Glomerular visceral epithelial cell (primary cell): ENCODE measurements around the gene HTR3B.
"Not testable (repeated sequence)": the region's sequence is repeated elsewhere in the genome, so short reads cannot be mapped to it uniquely, and the experiment has no call there.

Source experiments
- DNase-seq: peaks from one replicate; pipeline ENCODE4 v3.0.0-alpha.2; 2016; ENCODE audit errors: extremely low spot score

The HTR3B gene

DNA sequence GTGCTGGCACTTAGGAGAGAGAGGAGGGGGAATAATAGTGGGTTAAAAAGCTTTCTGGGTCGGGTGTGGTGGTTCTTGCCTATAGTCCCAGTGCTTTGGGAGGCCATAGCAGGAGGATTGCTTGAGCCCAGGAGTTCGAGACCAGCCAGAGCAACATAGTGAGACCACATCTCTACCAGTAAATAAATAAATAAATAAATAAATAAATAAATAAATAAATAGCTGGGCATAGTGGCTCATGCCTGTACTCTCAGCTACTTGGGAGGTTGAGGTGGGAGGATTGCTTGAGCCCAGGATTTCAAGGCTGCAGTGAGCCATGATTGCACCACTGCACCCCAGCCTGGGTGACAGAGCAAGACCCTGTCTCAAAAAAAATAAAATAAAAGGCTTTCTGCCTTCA is 41.6 kb downstream of the HTR3B start:
- DNase-seq, result not testable (repeated sequence)

DNA sequence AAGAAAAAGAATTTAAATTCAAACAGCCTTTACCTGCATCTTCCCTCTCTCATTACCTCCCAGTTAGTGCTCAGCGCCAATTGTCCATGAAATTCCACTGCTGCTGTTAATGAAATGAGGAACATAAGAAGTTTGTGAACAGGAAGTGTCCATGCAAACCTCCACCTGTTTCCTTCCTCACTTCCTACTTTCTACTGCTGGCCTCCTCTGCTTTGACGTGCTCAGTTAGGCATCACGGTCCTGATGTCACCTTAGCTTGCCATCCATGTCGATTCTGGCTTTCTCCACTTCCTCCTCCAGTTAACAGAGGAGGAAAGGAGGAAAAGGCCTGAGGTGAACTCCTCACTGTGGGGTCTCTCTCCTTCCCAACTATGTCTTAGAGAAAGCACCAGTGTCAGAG is 43.4 kb downstream of the HTR3B start:
- no peak for DNase-seq

GRCh38 chr11:113949891-113950290 is 45.3 kb downstream of the HTR3B start:
- no peak for DNase-seq

GRCh38 chr11:113951537-113951936 is 46.9 kb downstream of the HTR3B start:
- DNase-seq, result no peak

- no peak for DNase-seq
Observed at GRCh38 chr11:113952070-113952469, 47.5 kb downstream of the HTR3B start.

DNA sequence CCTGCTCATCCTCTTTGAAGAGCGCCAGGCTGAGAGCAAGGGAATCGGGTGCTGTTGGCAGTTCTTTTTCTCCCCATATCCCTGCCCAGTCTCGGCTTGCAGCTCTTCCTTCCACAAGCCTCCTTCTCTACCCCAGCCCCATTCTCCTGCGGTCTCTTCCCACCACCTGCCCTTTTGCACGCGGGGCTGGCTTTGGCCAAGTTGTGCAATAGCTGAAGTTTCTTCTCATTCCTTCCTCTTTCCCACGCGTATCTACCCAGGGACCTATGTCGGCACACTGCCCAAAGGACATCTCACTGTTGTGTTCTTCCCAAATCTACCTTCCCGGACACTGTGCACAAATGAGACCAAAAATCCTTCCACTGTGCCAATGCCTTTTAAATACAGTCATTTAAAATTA is 48.0 kb downstream of the HTR3B start:
- DNase-seq, result no peak

- DNase-seq, result no peak
Observed at GRCh38 chr11:113954235-113954634, 49.6 kb downstream of the HTR3B start.

GRCh38 chr11:113956986-113957385 is 52.4 kb downstream of the HTR3B start:
- no peak for DNase-seq

- no peak for DNase-seq
Observed at GRCh38 chr11:113960702-113961330, 56.2 kb downstream of the HTR3B start.

DNA sequence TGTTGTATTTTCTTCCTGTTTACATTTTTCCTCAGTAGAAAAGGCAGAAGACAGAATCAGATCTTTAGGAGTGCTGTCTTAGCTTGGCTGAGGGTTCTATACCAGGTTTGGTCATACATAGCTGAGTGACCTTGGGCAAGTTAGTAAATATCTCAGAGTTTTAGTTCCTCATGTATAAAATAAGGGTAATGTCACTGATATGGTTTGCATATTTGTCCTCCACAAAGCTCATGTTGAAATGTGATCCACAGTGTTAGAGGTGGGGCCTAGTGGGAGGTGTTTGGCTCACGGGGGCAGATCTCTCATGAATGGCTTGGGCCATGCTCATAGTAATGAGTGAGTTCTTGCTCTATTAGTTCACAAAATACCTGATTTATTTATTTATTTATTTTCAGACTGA is 62.8 kb downstream of the HTR3B start:
- DNase-seq, result no peak

GRCh38 chr11:113971506-113972195 is 67.1 kb downstream of the HTR3B start:
- no peak for DNase-seq

- peak; percentile 22 for DNase-seq
Observed at GRCh38 chr11:113974741-113975470, 70.3 kb downstream of the HTR3B start, which contains the start of gene HTR3A. HTR3A (plus strand) TSS chr11:113975108; CDS start chr11:113975326, 218 bp downstream.

GRCh38 chr11:113977071-113977490 is 72.5 kb downstream of the HTR3B start:
- DNase-seq, result no peak

- DNase-seq, result no peak
Observed at GRCh38 chr11:113977701-113978100, 73.1 kb downstream of the HTR3B start.

DNA sequence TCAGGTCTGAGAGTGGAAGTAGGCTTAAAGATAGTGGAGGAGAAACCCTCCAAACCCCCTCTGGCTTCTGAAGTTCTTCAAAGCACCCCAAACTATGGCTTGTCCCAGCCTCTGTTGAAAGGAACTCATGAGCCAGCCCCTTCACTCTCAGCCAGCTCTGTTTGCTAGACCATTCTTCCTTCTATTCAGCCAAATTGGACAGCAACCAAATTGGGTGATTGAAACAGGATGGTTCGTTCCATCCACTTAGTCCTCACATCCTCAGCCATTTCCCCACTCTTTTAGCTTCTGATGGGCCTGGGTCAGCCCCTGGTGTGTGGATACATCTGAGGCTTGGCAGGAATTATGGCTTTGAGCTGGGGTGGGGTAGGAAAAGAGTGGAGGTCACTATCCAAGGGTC is 74.8 kb downstream of the HTR3B start:
- no peak for DNase-seq

- DNase-seq, result no peak
Observed at GRCh38 chr11:113980785-113981184, 76.2 kb downstream of the HTR3B start.

DNA sequence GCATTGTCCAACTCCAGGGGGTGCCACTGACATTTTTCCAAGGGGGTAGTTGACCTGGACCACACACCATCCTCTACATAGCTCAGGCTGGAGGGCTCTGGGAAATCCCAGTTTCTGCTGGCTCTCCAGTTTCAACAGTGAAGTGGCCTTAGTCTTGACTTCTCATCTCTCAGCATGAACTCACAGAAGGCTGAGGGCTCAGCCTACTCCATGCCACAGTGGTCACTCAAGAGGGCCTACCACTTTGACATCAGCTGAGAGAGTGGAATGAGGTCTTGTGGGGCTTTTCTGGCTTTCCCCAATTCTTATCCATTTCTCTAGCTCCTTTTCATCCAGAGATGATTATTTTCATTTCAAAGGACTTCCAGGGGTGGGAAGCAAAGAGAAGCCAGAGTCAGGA is 77.7 kb downstream of the HTR3B start:
- no peak for DNase-seq

- no peak for DNase-seq
Observed at GRCh38 chr11:113984781-113985180, 80.2 kb downstream of the HTR3B start.

- DNase-seq, result no peak
Observed at GRCh38 chr11:113985906-113986305, 81.3 kb downstream of the HTR3B start.

DNA sequence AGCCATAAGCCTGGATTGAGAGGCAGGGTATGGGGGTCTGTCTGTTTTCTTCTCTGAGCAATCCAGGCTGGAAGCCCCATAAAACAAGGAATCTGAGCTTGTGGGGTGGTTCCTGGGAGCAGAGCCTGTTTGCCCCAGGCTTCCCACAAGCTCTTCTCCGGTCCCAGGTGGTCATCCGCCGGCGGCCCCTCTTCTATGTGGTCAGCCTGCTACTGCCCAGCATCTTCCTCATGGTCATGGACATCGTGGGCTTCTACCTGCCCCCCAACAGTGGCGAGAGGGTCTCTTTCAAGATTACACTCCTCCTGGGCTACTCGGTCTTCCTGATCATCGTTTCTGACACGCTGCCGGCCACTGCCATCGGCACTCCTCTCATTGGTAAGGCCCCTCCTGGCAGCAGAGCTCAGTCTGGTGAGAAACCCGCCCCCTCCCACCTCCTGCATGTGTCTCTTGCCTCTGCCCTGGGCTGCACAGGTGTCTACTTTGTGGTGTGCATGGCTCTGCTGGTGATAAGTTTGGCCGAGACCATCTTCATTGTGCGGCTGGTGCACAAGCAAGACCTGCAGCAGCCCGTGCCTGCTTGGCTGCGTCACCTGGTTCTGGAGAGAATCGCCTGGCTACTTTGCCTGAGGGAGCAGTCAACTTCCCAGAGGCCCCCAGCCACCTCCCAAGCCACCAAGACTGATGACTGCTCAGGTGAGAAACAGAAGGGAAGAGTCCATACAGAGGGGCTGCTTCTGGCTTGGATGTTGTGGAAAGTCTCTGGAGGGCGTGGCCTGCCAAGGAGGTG is 82.0 kb downstream of the HTR3B start:
- no peak for DNase-seq

DNA sequence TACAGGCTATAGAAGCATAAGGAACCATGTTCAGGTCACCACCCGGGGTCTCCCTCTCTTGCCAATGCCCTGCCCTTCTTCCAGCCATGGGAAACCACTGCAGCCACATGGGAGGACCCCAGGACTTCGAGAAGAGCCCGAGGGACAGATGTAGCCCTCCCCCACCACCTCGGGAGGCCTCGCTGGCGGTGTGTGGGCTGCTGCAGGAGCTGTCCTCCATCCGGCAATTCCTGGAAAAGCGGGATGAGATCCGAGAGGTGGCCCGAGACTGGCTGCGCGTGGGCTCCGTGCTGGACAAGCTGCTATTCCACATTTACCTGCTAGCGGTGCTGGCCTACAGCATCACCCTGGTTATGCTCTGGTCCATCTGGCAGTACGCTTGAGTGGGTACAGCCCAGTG is 84.8 kb downstream of the HTR3B start:
- DNase-seq, result no peak

DNA sequence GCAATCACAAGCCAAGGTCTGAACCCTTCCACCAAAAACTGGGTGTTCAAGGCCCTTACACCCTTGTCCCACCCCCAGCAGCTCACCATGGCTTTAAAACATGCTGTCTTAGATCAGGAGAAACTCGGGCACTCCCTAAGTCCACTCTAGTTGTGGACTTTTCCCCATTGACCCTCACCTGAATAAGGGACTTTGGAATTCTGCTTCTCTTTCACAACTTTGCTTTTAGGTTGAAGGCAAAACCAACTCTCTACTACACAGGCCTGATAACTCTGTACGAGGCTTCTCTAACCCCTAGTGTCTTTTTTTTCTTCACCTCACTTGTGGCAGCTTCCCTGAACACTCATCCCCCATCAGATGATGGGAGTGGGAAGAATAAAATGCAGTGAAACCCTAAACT is 85.3 kb downstream of the HTR3B start:
- no peak for DNase-seq
